Germinal center (tissue), 1 donor: Measurements from ENCODE around the gene SLC25A45.
"Not testable (repeated sequence)": the region's sequence is repeated elsewhere in the genome, so short reads cannot be mapped to it uniquely, and the experiment has no call there.

Source experiments
- DNase-seq: peaks from one replicate; pipeline ENCODE4 v3.0.0; 2012; ENCODE audit warnings: mixed read lengths, low spot score

SLC25A45 gene

GRCh38 chr11:65362966-65363365 is 19.5 kb downstream of the SLC25A45 start:
- no peak for DNase-seq

DNA sequence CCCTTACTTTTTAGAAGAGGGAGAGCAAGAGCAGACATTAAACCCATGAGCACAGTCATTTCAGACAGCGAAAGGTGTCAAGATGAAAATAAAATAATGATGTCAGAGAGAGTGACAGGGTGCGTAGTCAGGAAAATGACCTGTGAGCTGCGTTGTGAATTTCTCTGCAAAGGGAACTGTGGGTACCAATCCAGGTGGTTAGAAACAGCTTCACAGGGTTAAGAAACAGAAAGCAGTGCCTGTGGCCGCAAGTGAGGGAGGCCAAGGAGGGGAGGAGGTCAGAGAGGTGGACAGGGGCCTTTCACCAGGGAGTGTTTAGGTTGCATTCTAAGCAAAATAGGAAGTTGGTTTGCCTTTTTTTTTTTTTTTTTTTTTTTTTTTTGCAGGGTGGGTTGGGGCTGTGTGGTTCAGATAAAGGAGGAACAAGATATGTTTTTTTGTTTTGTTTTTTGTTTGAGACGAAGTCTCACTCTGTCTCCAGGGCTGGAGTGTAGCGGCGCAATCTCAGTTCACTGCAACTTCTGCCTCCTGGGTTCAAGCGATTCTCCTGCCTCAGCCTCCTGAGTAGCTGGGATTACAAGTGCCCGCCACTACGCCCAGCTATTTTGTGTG is 20.0 kb downstream of the SLC25A45 start:
- DNase-seq, result no peak

GRCh38 chr11:65357856-65358356 is 24.5 kb downstream of the SLC25A45 start:
- no peak for DNase-seq

DNA sequence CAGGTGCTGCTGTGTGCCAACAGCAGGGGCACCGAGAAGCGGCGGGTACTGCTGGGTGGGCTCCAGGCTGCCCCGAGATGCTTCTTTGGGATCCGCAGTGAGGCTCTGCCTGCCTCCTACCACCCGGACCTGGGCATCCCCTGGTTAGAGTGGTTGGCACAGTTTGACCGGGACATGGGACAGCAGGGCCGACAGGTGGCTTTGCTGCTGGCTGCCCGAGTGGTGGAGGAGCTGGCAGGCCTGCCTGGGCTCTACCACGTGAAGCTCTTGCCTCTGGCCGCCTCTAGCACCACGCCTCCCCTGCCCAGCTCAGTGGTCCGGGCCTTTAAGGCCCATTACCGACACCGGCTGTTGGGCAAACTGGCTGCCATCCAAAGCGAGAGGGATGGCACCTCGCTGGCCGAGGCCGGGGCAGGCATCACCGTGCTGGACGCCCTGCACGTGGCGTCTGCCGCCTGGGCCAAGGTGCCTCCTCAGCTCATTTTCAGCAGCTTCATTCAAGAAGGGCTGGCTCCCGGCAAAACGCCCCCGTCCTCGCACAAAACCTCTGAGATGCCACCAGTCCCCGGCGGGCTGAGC is 26.0 kb downstream of the SLC25A45 start:
- no peak for DNase-seq

DNA sequence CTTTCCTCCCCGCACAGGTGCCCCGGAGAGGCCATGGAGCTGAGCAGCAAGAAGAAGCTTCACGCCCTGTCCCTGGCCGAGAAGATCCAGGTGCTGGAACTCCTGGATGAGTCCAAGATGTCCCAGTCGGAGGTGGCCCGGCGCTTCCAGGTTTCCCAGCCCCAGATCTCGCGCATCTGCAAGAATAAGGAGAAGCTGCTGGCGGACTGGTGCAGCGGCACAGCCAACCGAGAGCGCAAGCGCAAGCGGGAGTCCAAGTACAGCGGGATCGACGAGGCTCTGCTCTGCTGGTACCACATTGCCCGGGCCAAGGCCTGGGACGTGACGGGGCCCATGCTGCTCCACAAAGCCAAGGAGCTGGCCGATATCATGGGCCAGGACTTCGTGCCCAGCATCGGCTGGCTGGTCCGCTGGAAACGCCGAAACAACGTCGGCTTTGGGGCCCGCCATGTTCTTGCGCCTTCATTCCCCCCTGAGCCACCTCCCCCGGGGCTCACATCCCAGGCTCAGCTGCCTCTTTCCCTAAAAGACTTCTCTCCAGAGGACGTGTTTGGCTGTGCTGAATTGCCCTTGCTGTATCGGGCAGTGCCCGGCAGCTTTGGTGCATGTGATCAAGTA is 26.6 kb downstream of the SLC25A45 start:
- no peak for DNase-seq

DNA sequence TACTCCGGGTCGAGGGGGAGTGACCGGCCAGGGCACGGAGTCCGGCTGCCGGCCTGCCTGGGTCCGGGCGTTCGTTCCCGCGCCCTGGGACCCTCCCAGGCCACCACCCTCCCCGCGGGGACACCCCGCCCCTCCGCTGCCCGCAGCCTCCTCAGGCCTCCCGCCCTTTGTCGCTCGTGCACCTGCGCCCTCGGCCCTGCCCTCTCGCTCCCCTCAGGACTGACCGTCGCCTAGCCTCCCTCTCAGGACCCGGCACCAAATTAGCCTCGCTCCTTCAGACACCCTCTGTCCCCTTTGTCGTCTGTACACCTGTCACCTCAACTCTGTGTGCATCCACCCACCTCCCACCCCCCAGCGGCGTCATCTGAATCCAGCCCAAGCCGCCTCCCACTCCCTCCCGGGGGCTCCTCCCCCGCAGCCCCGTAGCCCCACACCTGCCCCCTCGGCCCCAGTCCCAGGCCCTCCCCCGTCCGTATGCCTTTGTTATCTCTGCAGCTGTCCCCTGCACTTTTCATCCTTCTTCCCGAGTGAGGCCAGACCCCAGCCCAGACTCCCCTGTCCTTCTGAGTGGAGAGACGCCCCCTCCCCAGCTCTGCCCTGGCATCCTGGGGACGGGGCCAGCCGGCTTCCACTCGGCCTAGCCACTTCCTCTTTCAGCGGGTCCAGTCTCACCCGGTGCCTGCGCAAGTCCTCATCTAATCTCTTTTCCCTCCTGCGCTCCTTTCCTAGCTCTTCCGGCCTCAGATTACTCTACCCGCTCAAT is 27.3 kb downstream of the SLC25A45 start:
- peak; percentile 81 for DNase-seq

- peak; percentile 100 for DNase-seq
Measured at GRCh38 chr11:65354265-65355012, 28.0 kb downstream of the SLC25A45 start, which contains the start of gene TIGD3. Gene TIGD3, plus strand, starts transcription at chr11:65354751. Its CDS starts 1,058 bp downstream, at chr11:65355809.

DNA sequence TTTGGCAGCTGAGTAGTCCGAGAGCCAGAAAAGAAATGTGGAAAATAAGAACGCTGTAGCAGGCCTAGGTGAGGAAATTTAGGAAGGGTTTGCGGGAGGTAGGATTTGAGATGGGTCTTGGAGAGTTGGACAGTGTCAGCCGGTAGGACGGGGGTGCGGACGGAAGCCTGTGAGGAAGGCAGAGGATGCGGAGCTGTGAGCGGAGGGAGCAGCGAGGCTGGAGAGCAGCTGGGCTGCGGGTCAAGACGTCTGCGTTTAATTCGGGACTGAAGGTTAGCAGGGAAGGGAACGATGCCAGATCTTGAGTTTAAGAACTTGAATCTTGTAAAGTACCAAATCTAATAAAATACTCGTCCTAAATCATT is 28.6 kb downstream of the SLC25A45 start:
- no peak for DNase-seq

- DNase-seq, result no peak
Measured at GRCh38 chr11:65353376-65353775, 29.1 kb downstream of the SLC25A45 start.

- DNase-seq, result no peak
Measured at GRCh38 chr11:65352783-65353182, 29.7 kb downstream of the SLC25A45 start.

DNA sequence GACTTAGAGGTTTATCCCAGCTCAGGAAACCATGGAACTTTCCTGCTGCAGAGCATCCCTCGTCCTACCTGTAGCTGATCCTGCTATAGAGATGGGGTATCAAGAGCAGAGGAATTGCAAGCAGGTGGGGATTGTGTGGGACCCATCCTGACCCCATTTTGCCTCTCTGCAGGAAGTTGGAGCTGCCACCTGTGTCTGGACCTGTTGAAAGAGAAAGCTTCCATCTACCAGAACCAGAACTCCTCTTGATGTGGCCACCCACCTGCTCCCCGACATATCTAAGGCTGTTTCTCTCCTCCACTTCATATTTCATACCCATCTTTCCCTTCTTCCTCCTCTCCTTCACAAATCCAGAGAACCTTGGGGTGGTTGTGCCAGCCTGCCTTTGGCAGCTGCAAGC is 30.9 kb downstream of the SLC25A45 start:
- DNase-seq, result no peak

DNA sequence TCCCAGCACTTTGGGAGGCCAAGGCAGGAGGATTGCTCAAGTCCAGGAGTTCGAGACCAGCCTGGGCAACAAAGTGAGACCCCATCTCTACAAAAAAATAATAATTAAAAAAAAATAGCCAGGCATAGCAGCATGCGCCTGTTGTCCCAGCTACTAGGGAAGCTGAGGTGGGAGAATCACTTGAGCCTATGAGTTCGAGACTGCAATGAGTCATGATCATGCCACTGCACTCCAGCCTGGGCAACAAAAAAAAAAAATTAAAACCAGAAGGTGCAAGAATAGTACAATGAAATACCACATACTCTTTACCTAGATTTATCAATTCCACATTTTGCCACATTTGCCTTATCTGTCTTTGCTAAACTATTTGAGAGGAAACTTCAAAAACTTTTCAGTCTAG is 40.6 kb downstream of the SLC25A45 start:
- no peak for DNase-seq

GRCh38 chr11:65340226-65340625 is 42.2 kb downstream of the SLC25A45 start:
- DNase-seq, result no peak

DNA sequence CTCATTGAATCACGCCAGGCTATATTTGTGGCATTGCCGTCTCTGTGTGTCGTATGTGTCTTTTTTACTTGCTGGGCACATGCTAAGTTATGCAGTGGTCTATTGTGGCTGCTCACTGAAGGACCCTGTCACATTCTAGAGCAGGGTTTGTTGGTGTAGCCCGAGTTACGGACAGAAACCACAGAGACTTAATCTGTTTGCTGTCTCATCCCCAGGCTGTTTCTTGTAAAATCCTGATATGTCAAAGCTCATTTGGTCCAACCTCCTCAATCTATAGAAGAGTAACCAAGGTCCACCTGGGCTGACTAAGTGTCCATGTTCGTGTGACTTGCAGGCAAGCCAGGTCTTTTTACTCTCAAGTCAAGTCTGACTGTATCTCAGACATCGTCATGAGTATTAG is 43.8 kb downstream of the SLC25A45 start:
- DNase-seq, result no peak

DNA sequence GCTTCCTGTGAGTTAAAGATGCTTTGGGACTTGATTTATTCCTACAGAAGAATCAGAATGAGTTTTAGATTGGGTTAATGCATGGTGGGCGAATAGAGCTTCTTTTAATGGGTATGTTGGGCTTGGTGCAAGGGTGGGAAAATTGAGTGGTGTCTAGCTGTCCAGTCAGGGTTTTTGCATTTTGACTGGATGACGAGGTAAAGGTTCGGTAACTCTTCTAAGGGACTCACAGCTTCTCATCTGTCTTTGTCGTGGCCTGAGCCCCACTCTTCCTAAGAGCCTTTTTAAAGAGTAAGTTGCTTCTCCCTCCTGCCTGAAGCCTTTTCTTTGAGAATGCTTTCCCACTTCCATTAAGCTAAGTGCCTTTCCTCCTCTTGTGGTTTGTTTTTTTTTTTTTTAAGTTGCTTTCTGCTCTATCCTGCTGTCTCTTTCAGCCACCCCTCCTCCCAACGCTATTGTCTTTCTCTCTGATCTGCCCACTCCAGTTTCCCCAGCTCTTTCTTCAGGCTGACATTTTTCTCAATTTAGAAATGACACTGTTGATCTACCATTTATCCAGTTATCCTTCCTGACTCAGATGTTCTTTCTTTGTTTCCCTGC is 47.6 kb downstream of the SLC25A45 start:
- no peak for DNase-seq

DNA sequence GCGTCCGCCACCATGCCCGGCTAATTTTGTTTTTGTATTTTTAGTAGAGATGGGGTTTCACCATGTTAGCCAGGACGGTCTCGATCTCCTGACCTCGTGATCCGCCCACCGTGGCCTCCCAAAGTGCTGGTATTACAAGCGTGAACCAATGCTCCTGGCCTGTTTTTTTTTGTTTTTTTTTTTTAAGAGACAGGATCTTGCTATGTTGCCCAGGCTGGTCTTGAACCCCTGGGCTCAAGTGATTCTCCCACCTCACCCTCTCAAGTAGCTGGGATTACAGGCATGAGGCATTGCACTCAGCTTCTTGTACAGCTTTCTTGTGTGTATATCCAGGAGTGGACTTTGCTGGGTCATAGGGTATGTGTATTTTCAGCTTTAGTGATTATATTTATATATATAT is 49.9 kb downstream of the SLC25A45 start:
- DNase-seq, result not testable (repeated sequence)

DNA sequence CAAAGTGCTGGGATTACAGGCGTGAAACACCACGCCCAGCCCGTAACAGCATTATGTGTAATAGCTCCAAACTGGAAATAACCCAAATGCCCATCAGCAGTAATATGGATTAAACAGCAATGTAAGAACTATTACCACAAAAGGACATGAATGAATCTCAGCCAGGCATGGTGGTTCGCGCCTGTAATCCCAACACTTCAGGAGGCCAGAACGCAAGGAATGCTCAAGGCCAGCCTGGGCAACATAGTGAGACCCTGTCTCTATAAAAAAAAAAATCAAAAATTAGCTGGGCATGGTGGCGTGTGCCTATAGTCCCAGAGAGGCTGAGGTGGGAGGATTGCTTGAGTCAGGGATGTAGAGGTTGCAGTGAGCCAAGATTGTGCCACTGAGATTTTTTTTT is 51.9 kb downstream of the SLC25A45 start:
- DNase-seq, result no peak

DNA sequence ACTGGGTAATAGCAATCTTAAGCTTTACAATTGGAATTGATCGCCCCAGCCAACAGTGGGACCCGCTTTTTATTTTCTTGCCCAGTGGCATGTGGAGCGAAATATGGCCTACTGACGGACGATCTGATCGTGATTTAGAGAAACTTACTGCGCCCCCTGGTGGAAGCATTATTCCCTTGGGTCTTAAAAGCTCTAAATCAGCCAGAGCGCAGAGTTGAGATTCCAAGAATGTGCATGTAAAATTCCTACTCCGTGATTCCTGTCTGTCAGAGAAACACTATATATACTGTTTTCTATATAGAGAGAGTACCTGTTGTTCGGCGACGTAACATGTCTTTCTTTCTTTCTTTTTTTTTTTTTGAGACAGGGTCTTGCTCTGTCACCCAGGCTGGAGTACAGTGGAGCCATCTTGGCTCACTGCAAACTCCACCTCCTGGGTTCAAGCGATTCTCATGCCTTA is 52.5 kb downstream of the SLC25A45 start:
- DNase-seq, result peak; percentile 71

DNA sequence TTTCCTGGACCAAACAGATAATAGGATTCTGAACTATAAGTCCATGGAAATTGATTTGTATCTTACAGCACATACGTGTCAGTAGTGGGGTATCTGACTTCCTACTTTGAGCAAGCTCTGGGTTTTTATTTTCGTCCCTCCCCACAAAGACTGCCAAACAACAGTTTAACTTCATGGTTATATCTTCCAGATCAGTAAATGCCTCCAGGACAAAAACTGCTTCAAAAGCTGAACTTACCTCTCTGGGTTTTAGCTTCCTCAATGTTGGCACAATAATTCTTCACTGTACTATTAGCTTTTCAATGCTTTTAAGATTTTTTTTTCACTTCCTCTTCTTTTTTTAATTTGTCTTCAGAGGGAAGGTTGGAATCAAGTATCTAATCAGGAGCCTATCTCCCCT is 53.0 kb downstream of the SLC25A45 start:
- no peak for DNase-seq

GRCh38 chr11:65327021-65327420 is 55.4 kb downstream of the SLC25A45 start:
- DNase-seq, result no peak

- no peak for DNase-seq
Measured at GRCh38 chr11:65325435-65325834, 57.0 kb downstream of the SLC25A45 start.
